Neural cell (in vitro differentiated cells): ENCODE results near the gene HOXB7. TPM values are rescaled to one million over a fixed set of nuclear protein-coding genes. Genes with fewer than 3 reads are reported as not detected.

ENCODE experiments used
- H2AFZ ChIP-seq: fragments of 200-600, 300-800 bp; sonication (generic), shearing (Covaris generic); 2 replicates; pipeline ENCODE4 v1.6.0; 2014; ENCODE audit warnings: low read depth, mild to moderate bottlenecking, antibody characterized with exemption, low read length, moderate library complexity
- H3F3A ChIP-seq: fragments of 200-600 bp; shearing (Covaris generic); 2 replicates; pipeline ENCODE4 v1.6.1; 2016; ENCODE audit warnings: mild to moderate bottlenecking, moderate library complexity, mixed read lengths, antibody characterized with exemption, low read length; ENCODE audit not compliant: insufficient read depth, poor library complexity, severe bottlenecking
- H3K27ac ChIP-seq: fragments of 200-600, 300-800 bp; sonication (generic), shearing (Covaris generic); 2 replicates; pipeline ENCODE4 v1.5.1; 2014; ENCODE audit warnings: mild to moderate bottlenecking, low read length, moderate library complexity
- H3K27me3 ChIP-seq: fragments of 300-800, 200-600 bp; sonication (generic), shearing (Covaris generic); 2 replicates; pipeline ENCODE4 v1.6.0; 2014; ENCODE audit warnings: mild to moderate bottlenecking, low read depth, low read length, moderate library complexity; ENCODE audit not compliant: insufficient read depth
- H3K36me3 ChIP-seq: fragments of 300-800, 200-600 bp; sonication (generic), shearing (Covaris generic); 2 replicates; pipeline ENCODE4 v1.5.1; 2014; ENCODE audit warnings: mild to moderate bottlenecking, antibody characterized with exemption, low read length, moderate library complexity; ENCODE audit not compliant: insufficient read depth
- H3K4me2 ChIP-seq: fragments of 300-800, 200-600 bp; sonication (generic), shearing (Covaris generic); 2 replicates; pipeline ENCODE4 v1.6.0; 2014; ENCODE audit warnings: mild to moderate bottlenecking, low read length
- H3K4me3 ChIP-seq: fragments of 300-800, 200-600 bp; sonication (generic), shearing (Covaris generic); 2 replicates; pipeline ENCODE4 v1.5.1; 2014; ENCODE audit warnings: mild to moderate bottlenecking, low read length, moderate library complexity
- H3K79me2 ChIP-seq: fragments of 200-600 bp; shearing (Covaris generic); replicated peaks from 2 replicates; pipeline ENCODE4 v1.6.0; 2014; ENCODE audit warnings: mild to moderate bottlenecking, low read length, moderate library complexity; ENCODE audit not compliant: insufficient read depth
- H3K9ac ChIP-seq: fragments of 300-800, 200-600 bp; sonication (generic), shearing (Covaris generic); 2 replicates; pipeline ENCODE4 v1.6.1; 2016; ENCODE audit warnings: mild to moderate bottlenecking, low read length, mixed read lengths
- H3K9me2 ChIP-seq: fragments of 200-600 bp; shearing (Covaris generic); 2 replicates; pipeline ENCODE4 v1.6.1; 2016; ENCODE audit warnings: mild to moderate bottlenecking, low read length, mixed read lengths; ENCODE audit not compliant: insufficient read depth
- H3K9me3 ChIP-seq: fragments of 200-600, 300-800 bp; sonication (generic), shearing (Covaris generic); 2 replicates; pipeline ENCODE4 v1.6.1; 2016; ENCODE audit warnings: mild to moderate bottlenecking, mixed run types, low read length, moderate library complexity, mixed read lengths
- H4K20me1 ChIP-seq: fragments of 200-600 bp; shearing (Covaris generic); 2 replicates; pipeline ENCODE4 v1.6.1; 2016; ENCODE audit warnings: mild to moderate bottlenecking, mixed run types; ENCODE audit not compliant: insufficient read depth
- EP300 ChIP-seq: fragments of 450-650 bp; conservative IDR thresholded peaks from 2 replicates; pipeline ENCODE4 v1.6.1; 2014; ENCODE audit warnings: antibody characterized with exemption, mild to moderate bottlenecking, moderate library complexity; ENCODE audit not compliant: poor library complexity, severe bottlenecking
- EZH2 ChIP-seq: fragments of 200-600, 300-800 bp; shearing (Covaris generic), sonication (generic); IDR thresholded peaks from 2 replicates; pipeline ENCODE4 v1.6.1; 2014; ENCODE audit warnings: antibody characterized with exemption, low read length, borderline replicate concordance, mild to moderate bottlenecking; ENCODE audit not compliant: insufficient read depth, poor library complexity, severe bottlenecking
- MXI1 ChIP-seq: fragments of 450-650 bp; conservative IDR thresholded peaks from 2 replicates; pipeline ENCODE4 v1.6.1; 2014; ENCODE audit warnings: antibody characterized with exemption, mild to moderate bottlenecking; ENCODE audit not compliant: poor library complexity, severe bottlenecking
- POLR2AphosphoS5 ChIP-seq: IDR thresholded peaks from 2 replicates; pipeline ENCODE4 v1.6.1; 2012
- RAD21 ChIP-seq: fragments of 450-650 bp; conservative IDR thresholded peaks from 2 replicates; pipeline ENCODE4 v1.6.1; 2014; ENCODE audit warnings: antibody characterized with exemption, mild to moderate bottlenecking, moderate library complexity
- REST ChIP-seq: IDR thresholded peaks from 2 replicates; pipeline ENCODE4 v1.6.1; 2012; ENCODE audit warnings: borderline replicate concordance
- SMC3 ChIP-seq: fragments of 450-650 bp; conservative IDR thresholded peaks from 2 replicates; pipeline ENCODE4 v1.6.1; 2014; ENCODE audit warnings: antibody characterized with exemption, mild to moderate bottlenecking, moderate library complexity; ENCODE audit not compliant: poor library complexity
- polyA plus RNA-seq: library from polyadenylated mRNA; depleted of rRNA; stranded (reverse); fragments of >200 nt; gene quantifications from 2 replicates; pipeline ENCODE4 v1.2.3, GENCODE V29; 2014
- TF ChIP-seq, protein P1 (sequence below): fragments of 450-650 bp; IDR thresholded peaks from 2 replicates; pipeline ENCODE4 v1.5.1; 2014; ENCODE audit warnings: antibody characterized with exemption, mild to moderate bottlenecking, moderate library complexity; ENCODE audit not compliant: poor library complexity, severe bottlenecking

Gene HOXB7
- polyA plus RNA-seq, 1 donor from 2014 or later: not detected

DNA sequence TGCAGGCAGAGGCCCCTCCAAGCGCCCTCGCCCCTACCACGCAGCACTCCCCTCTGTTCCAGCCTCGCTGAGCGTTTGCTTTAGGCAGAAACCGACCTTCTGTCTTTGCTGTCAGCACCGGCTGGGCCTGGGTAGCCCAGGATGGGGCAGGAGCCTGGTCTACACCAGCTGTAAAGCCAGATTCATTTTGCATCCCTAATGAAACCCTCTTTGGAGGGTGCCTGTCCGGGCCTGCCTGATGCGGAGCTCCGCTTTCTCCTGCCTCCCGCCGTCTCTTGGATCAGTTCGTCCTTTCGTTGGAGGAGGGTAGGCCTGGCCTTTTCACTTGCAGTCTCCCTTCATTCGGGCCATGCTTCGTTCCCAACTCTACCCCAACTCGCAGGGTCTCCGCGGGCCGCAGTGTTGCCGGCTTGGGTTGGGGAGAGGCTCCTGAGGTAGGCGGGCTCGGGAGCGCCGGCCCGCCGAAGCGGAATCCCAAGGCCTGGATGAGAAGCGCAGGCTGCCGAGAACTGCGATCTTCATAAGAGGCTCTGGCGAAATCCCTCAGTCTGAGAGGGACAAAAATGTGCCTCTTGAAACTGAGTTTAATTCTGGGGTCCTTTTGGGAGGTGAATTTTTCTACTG, 9.1 kb upstream of the HOXB7 start:
- peaks cover 8% of the 10 kb centered on the region for H3K9me3 ChIP-seq
- H3K9me2 ChIP-seq: no peaks in the 10 kb centered on the region
- H3K9ac ChIP-seq: no peak overlapping the region
- H4K20me1 ChIP-seq: no peaks in the 10 kb centered on the region
- peaks cover 100% of the 10 kb centered on the region for H3K27me3 ChIP-seq
- TF ChIP-seq REST: no peak
- no peak for TF ChIP-seq MXI1
- TF ChIP-seq SMC3: no peak
- no peak for TF ChIP-seq EZH2
- TF ChIP-seq, protein P1, sequence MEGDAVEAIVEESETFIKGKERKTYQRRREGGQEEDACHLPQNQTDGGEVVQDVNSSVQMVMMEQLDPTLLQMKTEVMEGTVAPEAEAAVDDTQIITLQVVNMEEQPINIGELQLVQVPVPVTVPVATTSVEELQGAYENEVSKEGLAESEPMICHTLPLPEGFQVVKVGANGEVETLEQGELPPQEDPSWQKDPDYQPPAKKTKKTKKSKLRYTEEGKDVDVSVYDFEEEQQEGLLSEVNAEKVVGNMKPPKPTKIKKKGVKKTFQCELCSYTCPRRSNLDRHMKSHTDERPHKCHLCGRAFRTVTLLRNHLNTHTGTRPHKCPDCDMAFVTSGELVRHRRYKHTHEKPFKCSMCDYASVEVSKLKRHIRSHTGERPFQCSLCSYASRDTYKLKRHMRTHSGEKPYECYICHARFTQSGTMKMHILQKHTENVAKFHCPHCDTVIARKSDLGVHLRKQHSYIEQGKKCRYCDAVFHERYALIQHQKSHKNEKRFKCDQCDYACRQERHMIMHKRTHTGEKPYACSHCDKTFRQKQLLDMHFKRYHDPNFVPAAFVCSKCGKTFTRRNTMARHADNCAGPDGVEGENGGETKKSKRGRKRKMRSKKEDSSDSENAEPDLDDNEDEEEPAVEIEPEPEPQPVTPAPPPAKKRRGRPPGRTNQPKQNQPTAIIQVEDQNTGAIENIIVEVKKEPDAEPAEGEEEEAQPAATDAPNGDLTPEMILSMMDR: no peak
- no peak for TF ChIP-seq RAD21
- no peak for TF ChIP-seq POLR2AphosphoS5
- H3F3A ChIP-seq: no peaks in the 10 kb centered on the region
- no peaks in the 10 kb centered on the region for H3K36me3 ChIP-seq
- H3K4me3 ChIP-seq: no peak overlapping the region
- H3K27ac ChIP-seq: no peak overlapping the region
- no peak overlapping the region for H3K4me2 ChIP-seq
- no peaks in the 10 kb centered on the region for H3K79me2 ChIP-seq
- no peak overlapping the region for H2AFZ ChIP-seq

- peak; percentile 98 for TF ChIP-seq RAD21
- TF ChIP-seq POLR2AphosphoS5: peak; percentile 11
- peak; percentile 97 for TF ChIP-seq SMC3
- TF ChIP-seq EZH2: peak; percentile 17
- no peak for TF ChIP-seq EP300
- no peak for TF ChIP-seq REST
- TF ChIP-seq MXI1: no peak
- TF ChIP-seq, protein P1: peak; percentile 95
- Histone ChIP-seq H3K36me3 (no peaks in the 10 kb centered on the region), H3K27me3 (peaks cover 100% of the 10 kb centered on the region), H4K20me1 (no peaks in the 10 kb centered on the region), H3K9me3 (peaks cover 7% of the 10 kb centered on the region), H3K4me2 (no peak overlapping the region), H3K79me2 (no peaks in the 10 kb centered on the region), H3K9ac (no peak overlapping the region), H2AFZ (no peak overlapping the region), H3F3A (no peaks in the 10 kb centered on the region), H3K4me3 (no peak overlapping the region), H3K27ac (no peak overlapping the region), H3K9me2 (no peaks in the 10 kb centered on the region)
Measured at GRCh38 chr17:48618256-48618896, 7.6 kb upstream of the HOXB7 start.
